GM18951 (cell line): ENCODE data around the gene CDC14A.

Experiments used
- POLR2A ChIP-seq: IDR thresholded peaks from 4 replicates; pipeline ENCODE4 v1.6.1; 2011; ENCODE audit warnings: mild to moderate bottlenecking; ENCODE audit not compliant: insufficient read length, insufficient read depth; ENCODE audit errors: extremely low read depth
- in situ Hi-C: fragments of 300-500 bp; cut with MboI; formaldehyde crosslinking; loops from one replicate; pipeline ENCODE4 v1.12.0; 2022; ENCODE audit warnings: low sequenced_read_pairs, mixed read lengths, inconsistent platforms; ENCODE audit not compliant: unreplicated experiment

Gene CDC14A

DNA sequence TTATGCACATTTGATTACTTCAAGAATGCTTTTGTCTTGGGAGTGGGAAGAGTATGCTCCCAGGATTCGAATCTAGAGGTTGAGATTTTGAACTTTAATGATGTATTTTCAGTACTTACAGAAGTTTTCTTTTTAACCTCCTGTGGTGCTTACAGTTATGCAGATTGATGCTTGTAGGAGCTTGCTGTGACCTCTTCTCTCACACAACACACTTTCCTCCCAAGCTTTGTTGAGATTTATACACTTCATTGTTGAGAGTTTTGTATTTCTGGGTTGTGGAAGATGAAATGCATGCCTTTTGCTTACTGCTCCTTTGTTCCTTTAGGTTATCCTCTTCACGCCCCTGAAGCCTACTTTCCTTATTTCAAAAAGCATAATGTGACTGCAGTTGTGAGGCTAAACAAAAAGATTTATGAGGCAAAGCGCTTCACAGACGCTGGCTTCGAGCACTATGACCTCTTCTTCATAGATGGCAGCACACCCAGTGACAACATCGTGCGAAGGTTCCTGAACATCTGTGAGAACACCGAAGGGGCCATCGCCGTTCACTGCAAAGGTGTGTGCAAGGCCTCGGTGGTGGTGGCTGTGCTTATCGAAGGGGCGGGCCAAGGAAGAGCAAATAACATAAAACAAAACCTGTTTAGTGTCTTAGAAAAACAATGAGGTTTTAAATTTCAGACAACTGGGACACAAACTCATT, 110.2 kb downstream of the CDC14A start:
- in situ Hi-C loops = loop anchor here (5.0 kb wide), 1 partner anchor 405 kb away; no protein-coding TSS in a partner anchor
- TF ChIP-seq POLR2A = no peak

DNA sequence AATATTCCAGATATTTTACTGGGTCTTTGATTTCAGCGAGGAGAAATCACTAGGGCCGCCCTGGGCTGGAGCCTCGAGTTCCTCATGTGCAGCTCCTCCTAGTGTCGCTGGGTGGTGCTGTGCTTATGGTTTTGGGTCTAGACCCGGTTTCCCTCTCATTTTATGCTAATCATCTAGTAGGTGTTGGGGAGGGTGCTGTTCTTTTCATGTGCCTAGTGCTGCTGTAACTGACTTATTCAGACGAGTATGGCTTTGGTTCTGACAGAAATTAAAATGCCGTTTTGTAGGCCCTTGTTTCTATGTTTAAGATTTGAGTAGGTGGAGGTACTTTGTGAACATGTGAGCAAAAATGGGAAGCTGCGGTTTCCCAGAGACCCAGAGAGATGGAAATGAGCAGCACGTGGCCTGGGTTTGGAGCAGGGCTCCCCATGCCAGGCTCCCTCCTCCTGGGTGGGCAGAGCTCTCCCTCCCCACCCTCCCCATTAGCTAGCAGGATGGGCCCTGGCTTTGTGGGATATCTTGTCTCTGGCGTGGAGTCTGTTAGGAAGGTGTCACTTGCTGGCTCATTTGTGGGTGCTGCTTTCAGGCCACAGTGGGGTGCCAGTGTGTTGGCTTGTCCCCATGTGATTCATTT, 111.6 kb downstream of the CDC14A start:
- in situ Hi-C loops = loop anchor here (5.0 kb wide), 1 partner anchor 403 kb away; no protein-coding TSS in a partner anchor
- no peak for TF ChIP-seq POLR2A

DNA sequence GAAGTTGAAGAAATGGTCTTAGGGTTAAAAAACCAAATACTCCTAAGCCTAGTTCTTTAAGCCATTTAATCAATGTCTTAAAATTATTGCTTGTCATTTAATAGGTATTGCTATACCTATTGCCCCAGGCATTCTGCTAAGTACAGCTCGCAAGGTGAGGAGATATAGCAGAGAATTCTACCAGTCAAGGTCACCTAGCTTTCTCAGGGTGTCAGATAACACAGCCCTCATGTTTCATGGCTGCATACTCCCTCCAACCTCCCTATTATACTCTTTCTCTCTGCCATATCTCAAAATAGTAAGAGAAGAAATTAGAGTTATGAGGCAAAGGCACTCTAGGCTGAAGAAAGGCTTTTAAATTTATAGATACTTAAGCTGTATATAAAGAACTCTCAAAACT, 117.3 kb downstream of the CDC14A start:
- no peak for TF ChIP-seq POLR2A
- in situ Hi-C loops = no loop called here

DNA sequence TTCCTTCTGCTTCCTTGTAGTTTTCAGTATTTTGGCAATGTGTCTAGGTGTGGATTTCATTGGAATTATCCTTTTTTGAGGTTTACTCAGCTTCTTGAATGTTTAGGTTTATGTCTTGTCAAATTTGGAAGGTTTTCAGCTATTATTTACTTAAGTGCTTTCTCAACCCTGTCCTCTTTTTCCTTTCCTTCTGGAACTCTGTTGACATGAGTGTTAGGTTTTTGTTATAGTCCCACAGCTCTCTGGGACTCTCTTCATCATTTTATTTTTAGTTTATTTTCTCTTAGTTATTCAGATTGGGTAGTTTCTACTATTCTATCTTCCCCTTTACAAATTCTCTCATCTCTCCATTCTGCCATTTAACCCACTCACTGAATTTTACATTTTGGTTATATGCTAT, 122.5 kb downstream of the CDC14A start:
- in situ Hi-C loops = no loop called here
- no peak for TF ChIP-seq POLR2A

DNA sequence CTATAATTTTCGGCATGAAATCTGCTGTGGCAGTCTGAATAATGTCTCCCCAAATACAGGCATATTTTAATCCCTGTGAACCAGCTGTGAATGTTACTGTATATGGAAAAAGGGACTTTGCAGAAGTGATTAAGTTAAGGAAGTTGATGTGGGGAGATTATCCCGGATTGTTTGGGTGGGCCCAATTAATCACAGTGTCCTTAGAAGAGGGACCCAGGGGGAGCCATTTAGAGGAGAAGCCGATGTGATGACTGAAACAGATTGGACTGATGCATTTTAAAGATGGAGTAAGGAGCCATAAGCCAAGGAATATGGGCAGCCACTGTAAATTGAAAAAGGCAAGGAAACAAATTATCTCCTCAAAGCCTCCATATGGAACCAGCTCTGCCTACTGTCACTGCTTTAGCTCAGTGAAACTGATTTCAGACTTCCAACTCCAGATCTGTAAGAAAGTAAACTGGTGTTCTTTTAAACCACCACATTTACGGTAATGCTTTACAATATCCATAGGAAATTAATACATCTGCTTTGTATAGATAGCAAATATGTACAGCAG, 124.5 kb downstream of the CDC14A start:
- in situ Hi-C loops = no loop called here
- TF ChIP-seq POLR2A = no peak

DNA sequence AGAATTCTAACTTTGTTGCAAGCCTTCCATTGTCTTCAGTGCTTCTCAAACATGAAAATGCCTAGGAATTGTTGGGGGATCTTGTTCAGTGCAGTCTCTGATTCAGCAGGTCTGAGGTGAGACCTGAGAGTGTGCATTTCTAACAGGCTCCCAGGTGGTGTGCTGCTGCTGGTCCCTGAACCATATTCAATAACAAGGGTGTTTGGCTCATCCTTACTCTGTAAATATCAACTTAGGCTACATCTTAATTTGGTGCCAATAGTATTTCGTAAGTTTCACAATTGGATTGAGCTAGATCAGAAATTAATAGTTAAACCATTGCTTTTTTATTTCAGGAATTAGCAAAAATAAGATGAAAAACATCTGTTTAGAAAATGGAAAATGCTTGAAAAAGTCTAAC, 126.5 kb downstream of the CDC14A start:
- in situ Hi-C loops = no loop called here
- TF ChIP-seq POLR2A = no peak

DNA sequence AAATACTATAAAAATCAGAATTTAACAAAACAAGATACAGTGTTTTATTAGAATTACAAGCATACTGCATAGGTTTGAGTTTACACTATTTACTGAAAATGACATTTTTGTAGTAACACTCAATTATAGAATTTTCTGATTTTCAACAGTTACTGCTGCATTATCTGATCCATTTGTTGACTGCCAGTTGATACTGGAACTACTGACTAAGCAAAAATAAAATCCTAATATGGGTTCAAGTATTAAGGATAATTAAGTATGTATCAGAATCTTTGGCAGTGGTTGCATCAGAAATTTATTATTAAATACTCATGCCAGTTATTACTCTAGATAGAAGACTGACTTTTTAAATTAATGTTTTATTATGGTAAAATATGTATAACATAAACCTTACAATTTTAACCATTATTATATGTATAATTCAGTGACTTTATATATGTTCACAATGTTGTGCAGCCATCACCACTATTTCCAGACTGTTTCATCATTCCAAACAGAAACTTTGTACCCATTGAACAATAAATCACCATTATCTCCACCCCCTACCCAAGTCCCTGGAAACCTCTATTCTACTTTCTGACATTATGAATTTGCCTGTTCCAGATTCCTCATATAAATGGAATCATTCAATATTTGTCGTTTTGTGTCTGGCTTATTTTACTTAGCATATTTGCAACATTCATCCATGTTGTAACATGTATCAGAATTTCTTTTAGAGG, 127.5 kb downstream of the CDC14A start:
- in situ Hi-C loops = no loop called here
- no peak for TF ChIP-seq POLR2A

DNA sequence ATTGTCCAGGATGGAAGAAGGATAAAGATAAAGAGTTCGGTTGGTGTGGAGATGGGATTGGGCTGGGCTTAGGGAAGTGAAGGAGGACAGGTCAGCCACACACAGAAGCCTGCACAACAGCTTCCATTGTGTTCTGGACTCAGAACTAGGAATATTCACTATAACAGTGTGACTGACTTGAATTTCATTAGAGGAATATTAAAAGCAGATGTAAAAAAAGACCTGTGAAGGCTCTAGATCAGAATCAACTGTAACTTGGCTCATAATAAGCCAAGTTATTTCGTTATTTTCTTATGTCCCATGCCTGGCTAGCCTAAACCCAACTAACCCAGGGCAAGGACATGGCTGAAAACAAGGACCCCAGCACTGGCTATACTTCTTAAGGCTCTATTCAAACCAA, 129.0 kb downstream of the CDC14A start:
- no peak for TF ChIP-seq POLR2A
- in situ Hi-C loops = no loop called here

DNA sequence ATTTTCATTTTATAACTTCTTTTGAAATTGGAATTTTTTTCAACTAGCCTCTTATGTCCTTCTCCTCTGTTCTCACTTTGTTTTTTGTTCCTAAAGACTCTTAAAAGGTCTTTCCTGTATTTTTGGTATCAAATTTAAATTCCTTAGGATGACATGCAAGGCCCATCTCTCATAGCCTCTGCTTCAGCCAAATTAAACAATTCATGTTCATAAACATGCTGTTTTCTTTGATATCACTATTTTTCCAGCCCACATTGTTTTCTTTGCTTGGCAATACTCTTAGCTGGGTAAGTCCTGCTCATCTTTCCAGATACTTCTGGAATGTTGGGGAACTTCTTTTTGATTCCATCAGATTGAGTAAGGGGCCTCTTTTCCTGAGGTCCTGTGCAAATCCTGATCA, 129.9 kb downstream of the CDC14A start:
- no peak for TF ChIP-seq POLR2A

DNA sequence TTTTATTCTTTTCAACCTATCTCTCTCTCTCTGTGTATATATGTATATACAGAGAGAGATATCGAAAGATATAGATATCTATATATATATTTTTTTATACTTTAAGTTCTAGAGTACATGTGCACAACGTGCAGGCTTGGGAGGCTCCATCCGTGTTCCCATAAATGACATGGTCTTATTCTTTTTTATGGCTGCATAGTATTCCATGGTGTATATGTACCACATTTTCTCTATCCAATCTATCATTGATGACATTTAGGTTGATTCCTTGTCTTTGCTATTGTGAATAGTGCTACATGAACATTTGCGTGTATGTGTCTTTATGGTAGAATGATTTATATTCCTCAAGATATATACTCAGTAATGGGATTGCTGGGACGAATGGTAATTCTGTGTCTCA, 130.4 kb downstream of the CDC14A start:
- in situ Hi-C loops = no loop called here
- no peak for TF ChIP-seq POLR2A

More for the DNA sequence above, 129.9 kb downstream of the CDC14A start:
- in situ Hi-C loops = no loop called here

DNA sequence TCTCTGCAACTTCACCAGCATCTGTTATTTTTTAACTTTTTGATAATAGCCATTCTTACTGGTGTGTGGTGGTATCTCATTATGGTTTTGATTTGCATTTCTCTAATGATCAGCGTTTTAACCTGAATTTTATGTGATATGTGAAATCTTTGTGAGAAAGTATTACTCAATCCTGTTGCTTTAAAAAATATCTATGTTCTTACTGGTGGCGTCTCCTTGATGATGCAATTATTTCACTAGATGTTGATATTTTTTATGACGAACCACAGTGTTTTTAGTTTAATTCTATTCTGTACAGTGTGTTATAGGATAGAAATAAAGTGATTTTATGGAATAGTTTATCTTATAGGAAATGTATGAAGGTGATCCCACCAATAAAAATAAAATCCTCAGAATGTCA, 130.9 kb downstream of the CDC14A start:
- TF ChIP-seq POLR2A = no peak
- in situ Hi-C loops = no loop called here

DNA sequence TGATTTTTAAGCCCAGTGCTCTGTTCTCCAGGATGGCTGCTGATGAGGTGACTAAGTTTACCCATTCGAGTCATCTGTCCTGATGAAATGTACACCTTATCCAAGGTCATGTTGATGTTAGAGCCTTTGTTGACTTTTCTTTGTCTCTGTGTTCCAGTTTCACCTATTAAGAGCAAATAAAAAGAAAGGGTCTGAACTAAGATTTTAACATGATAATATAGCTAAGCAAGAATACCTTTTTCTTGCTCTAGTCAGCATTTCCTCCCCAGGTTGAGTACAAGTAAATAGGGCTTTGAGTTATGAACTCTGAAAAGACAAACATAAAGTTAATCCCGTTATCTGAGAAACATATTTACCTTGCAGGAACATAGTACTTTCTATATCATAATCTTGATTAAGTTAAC, 133.6 kb downstream of the CDC14A start:
- TF ChIP-seq POLR2A = no peak
- in situ Hi-C loops = no loop called here

DNA sequence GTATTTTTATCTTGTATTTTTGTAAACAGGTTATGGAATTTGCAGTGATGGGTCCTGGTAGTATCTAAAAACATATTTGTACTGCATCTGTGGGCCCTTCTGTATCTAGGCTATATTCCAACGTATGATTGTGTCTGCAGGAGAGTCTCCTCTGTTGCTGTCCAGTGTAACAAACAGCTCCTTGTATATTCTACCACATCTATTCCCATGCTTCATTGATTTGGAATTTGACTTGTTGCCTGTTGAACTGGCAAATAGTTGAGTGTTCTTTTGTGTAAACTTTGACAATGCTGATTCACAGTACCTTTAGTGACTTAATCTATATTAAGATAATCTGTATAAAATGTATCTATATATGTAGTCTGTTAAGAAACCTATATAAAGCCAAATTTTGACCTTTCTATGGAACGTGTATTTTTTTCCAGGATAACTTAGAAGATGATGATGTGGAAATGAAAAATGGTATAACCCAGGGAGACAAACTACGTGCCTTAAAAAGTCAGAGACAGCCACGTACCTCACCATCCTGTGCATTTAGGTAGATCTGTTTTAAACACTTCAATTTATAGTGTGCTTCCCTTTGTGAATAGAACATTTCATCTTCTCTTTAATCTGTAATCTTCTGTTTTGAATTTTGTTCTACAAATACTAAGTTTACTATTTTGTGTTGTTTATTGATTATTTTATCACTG, 142.2 kb downstream of the CDC14A start:
- in situ Hi-C loops = no loop called here
- TF ChIP-seq POLR2A = no peak
